Measurements from ENCODE around the gene MYL2.

Gene MYL2

DNA sequence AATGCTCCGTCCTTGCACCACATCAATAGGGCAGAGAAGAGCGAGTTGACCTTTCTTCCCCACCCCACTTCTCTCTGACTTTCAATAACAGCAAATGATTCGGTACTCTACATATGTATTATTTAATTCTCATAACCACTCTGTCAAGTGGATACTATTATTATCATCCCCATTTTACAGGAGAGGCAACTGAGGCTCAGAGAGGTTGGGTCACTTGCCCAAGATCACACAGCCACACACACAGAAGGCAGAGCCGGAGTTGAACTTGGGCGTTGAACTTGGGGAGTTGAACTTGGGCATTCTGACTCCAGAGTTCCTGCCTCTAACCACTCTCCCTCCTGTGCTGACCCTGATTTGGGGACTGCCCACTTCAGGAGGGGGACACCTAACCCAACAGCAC lies 659 bp downstream of the MYL2 start:
- no peak for DNase-seq (ENCODE audit: extremely low read depth, low read depth)
- TF ChIP-seq, protein P1, sequence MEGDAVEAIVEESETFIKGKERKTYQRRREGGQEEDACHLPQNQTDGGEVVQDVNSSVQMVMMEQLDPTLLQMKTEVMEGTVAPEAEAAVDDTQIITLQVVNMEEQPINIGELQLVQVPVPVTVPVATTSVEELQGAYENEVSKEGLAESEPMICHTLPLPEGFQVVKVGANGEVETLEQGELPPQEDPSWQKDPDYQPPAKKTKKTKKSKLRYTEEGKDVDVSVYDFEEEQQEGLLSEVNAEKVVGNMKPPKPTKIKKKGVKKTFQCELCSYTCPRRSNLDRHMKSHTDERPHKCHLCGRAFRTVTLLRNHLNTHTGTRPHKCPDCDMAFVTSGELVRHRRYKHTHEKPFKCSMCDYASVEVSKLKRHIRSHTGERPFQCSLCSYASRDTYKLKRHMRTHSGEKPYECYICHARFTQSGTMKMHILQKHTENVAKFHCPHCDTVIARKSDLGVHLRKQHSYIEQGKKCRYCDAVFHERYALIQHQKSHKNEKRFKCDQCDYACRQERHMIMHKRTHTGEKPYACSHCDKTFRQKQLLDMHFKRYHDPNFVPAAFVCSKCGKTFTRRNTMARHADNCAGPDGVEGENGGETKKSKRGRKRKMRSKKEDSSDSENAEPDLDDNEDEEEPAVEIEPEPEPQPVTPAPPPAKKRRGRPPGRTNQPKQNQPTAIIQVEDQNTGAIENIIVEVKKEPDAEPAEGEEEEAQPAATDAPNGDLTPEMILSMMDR (IDR thresholded peaks at IDR 0.05; ENCODE audit: low read depth, low read length), result no peak

DNA sequence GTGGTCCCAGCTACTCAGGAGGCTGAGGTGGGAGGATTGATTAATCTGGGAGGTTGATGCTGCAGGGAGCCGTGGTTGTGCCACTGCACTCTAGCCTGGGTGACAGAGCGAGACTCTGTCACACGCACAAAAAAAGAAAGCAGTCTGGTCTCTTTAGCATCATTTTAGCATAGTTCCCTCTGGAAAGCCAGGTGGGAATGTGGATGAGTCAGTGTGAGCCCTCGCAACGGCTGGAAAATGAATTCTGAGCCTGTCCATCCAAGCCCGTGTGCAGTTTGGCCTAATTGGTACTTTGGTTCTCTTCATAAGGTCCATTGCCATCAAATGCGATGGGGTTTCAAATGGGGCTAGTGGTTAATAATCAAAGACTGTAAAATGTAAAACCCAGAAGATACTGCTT lies 2.4 kb downstream of the MYL2 start:
- TF ChIP-seq, protein P1 (IDR thresholded peaks at IDR 0.05; ENCODE audit: low read depth, low read length), result no peak
- DNase-seq (ENCODE audit: extremely low read depth, low read depth), result no peak

DNA sequence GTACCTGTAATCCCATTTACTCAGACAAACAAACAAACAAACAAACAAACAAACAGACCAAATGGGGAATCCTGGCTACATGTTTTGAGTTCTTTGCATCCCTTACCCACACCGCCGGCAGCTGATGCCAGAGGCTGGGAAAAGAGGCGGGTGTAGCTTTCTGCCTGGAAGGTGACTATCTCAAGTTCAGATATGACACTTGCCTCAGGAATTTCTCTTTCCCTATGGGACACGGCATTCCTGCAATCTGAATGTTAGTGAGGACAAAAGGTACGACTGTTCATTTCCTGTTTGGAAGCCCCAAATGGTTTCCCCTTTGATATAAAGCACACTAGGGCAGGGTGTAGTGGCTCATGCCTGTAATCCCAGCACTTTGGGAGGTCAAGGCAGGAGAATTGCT lies 2.9 kb downstream of the MYL2 start:
- TF ChIP-seq, protein P1 (IDR thresholded peaks at IDR 0.05; ENCODE audit: low read depth, low read length), result no peak
- no peak for DNase-seq (ENCODE audit: extremely low read depth, low read depth)

DNA sequence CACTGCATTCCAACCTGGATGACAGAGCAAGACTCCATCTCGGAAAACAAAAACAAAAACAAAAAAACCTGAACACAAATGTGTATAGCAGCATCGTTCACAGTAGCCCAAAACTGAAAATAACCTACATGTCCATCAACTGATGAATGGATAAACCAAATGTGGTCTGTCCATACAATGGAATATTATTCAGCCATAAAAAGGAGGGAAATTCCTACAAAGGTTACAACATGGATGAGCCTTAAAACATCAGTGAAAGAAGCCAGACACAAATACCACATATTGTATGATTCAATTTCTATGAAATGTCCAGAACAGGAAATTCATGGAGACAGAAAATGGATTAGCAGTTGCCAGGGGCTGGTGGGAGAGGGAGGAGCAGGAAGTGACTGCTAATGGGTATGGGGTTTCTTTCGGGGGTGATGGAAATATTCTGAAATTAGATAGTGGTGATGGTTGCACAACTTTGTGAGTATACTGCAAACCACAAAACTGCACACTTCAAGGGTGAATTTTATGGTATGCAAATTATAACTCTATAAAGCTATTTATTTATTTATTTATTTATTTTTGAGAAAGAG lies 4.0 kb downstream of the MYL2 start:
- TF ChIP-seq, protein P1 (IDR thresholded peaks at IDR 0.05; ENCODE audit: low read depth, low read length), result no peak
- no peak for DNase-seq (ENCODE audit: extremely low read depth, low read depth)

DNA sequence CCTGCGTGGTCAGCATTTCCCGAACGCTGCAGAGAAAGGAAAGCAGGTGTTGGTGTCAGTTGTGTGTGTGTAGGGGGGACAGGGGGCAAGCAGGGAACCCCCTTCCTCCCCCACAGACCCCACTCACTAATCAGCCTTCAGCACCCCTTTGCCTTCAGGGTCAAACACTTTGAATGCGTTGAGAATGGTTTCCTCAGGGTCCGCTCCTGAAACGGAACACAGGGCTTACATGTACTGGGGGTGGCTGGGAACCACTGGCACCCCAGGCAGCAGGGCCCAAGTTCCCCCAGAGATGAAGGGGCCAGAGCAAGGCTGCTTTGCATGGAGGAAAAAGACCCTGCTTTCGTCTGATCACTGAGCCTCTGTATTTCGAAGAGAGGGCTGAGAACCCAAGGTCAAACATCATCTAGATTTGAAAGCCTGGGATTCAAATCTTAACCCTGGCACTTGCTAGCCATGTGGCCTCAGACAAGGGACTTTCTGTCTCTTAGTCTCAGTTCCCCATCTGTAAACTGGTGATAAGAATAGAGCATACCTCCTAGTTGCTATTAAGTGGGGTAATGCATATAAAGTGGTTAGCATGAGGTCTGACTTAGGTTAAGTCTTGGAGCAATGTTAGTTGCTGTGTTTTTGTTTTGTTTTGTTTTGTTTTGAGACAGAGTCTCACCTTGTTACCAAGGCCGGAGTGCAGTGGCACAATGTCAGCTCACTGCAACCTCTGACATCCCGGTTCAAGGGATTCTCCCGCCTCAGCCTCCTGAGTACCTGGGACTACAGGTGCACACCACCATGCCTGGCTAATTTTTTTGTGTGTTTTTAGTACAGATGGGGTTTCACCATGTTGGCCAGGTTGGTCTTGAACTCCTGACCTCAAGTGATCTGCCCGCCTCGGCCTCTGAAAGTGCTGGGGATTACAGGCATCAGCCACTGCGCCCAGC lies 7.0 kb downstream of the MYL2 start:
- no peak for DNase-seq (ENCODE audit: extremely low read depth, low read depth)

DNA sequence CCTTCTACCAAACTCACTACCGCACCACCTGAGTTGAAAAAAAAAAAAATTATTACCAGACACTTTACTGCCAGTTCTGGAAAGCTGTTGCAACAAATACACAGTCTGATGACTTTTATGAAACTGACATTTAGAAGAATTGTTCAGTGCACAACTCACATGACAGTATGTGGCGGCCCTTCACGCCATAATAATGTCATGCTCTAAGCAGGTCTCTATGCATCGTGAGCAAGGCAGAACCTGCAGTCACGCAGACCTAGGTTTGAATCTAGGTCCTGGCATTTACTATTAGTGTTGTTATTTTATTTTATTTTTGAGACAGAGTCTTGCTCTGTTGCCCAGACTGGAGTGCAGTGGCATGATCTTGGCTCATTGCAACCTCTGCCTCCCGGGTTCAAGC lies 8.1 kb downstream of the MYL2 start:
- TF ChIP-seq, protein P1 (IDR thresholded peaks at IDR 0.05; ENCODE audit: low read depth, low read length), result no peak
- no peak for DNase-seq (ENCODE audit: extremely low read depth, low read depth)

More for the DNA sequence above, 7.0 kb downstream of the MYL2 start:
- TF ChIP-seq, protein P1 (IDR thresholded peaks at IDR 0.05; ENCODE audit: low read depth, low read length), result no peak
